D721Med (cell line): ENCODE measurements around the gene RPS21.

Experiments used
- DNase-seq: peaks from one replicate; pipeline ENCODE4 v3.0.0; 2011; ENCODE audit warnings: low spot score; ENCODE audit not compliant: insufficient read length
- FAIRE-seq: peaks from 2 replicates; lab custom pipeline; 2011; peaks lifted over from hg19 to GRCh38; lab: Jason Lieb, UNC
- TF ChIP-seq, protein P1 (sequence below): IDR thresholded peaks from 2 replicates; pipeline ENCODE4 v1.5.1; 2012; ENCODE audit warnings: mild to moderate bottlenecking, control low read depth; ENCODE audit not compliant: insufficient read depth; ENCODE audit errors: missing control alignments

RPS21 gene

DNA sequence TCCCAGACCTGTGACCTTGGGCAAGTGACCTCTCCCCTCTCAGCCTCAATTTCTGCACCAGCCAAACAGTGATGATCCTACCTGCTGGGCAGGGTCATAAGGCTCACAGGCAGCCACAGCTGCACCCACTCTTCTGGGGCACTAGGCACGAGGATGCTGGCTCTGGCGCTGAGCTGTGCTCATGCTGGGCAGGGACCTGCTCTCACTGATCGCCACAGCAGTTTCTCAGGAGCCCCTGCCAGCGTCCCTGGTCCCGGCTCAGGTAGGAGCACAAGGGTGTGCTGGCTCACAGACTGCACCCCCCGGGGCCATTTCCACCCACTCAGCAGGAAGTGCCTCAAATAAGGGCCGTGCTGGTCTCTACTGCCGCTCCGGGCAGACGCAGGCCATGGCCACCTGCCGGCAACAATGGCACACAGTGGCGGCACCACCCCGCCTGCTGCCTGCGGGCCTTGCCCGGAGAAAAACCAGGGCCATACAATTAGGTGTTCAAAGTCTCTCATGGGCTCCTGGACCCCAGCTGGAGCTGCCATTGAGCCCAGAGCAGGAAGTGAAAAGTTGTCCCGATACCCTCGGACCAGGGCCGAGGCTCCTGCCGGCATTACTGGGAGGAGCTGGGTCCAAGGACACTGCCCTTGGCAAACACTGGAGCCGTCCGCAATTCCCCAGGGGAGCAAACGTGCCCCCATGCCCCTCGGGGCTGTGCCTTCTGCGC, 24.7 kb downstream of the RPS21 start:
- DNase-seq (no peak), FAIRE-seq (no peak)
- TF ChIP-seq, protein P1, sequence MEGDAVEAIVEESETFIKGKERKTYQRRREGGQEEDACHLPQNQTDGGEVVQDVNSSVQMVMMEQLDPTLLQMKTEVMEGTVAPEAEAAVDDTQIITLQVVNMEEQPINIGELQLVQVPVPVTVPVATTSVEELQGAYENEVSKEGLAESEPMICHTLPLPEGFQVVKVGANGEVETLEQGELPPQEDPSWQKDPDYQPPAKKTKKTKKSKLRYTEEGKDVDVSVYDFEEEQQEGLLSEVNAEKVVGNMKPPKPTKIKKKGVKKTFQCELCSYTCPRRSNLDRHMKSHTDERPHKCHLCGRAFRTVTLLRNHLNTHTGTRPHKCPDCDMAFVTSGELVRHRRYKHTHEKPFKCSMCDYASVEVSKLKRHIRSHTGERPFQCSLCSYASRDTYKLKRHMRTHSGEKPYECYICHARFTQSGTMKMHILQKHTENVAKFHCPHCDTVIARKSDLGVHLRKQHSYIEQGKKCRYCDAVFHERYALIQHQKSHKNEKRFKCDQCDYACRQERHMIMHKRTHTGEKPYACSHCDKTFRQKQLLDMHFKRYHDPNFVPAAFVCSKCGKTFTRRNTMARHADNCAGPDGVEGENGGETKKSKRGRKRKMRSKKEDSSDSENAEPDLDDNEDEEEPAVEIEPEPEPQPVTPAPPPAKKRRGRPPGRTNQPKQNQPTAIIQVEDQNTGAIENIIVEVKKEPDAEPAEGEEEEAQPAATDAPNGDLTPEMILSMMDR = no peak

DNA sequence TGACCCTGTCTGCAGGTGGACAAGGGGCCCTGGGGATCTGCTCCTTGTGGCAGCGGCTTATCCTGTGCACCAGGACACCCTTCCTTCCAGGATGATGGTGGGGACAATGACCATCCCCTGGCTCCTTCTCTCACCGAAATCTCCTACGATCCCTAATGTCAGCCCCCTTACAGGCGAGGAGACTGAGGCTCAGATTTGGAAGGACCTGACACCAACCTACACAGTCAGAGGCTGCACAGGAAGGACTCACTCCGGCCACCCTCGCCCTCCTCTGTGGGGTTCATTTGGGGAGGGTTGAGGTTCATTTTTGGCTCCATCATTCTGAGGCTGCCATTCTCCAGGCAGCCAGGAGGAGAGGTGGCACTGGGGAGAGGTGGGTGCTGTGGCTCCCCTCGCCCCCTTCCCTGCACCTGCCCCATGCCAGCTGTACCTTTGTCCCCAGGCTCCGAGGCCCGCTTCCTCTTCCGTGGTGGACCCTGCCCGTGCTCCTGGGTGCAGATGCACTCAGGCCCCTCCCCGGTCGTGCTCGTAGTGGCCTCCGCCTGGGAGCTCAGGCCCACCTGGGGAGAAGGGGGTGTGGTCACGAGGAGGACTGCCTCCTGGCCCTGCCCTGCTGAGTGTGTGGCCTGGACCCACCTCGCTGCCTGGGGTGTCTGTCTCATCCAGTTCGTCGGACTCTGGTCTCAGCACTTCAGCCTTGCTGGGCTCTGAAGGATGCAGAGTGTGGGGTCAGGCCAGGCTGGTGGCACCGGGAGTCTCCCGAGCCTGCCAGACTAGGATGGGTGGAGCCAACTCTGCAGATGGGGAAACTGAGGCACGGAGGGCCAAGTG, 25.5 kb downstream of the RPS21 start:
- TF ChIP-seq, protein P1 = no peak
- DNase-seq = no peak

DNA sequence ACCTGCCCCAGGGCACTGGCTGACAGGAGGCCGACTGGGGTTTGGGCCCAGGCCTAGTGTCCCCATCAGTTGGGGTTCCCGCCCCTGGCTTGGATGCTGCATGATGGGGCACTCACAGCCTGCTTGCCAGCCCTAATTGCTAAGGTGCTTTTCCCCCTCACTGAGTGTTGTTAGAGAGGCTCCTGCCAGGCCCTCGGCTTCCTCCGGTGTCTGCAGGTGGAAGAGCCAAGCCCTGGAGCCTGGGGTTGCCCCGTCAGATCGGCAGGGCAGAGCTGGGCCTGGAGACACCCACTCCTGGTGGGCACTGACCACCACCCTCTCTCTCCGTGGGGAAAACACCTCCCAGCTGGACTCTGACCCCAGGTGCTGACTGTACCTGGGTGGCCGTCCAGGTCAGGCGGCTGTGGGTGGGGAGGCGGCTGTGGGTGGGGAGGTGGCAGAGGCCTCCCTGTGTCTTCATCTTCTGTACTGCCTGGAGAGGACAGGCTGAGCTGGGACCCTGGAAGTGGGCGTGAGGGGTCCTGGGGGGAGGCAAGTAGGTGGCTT, 26.2 kb downstream of the RPS21 start:
- DNase-seq (no peak), FAIRE-seq (no peak)
- TF ChIP-seq, protein P1 = no peak

More for the DNA sequence above, 25.5 kb downstream of the RPS21 start:
- no peak for FAIRE-seq

DNA sequence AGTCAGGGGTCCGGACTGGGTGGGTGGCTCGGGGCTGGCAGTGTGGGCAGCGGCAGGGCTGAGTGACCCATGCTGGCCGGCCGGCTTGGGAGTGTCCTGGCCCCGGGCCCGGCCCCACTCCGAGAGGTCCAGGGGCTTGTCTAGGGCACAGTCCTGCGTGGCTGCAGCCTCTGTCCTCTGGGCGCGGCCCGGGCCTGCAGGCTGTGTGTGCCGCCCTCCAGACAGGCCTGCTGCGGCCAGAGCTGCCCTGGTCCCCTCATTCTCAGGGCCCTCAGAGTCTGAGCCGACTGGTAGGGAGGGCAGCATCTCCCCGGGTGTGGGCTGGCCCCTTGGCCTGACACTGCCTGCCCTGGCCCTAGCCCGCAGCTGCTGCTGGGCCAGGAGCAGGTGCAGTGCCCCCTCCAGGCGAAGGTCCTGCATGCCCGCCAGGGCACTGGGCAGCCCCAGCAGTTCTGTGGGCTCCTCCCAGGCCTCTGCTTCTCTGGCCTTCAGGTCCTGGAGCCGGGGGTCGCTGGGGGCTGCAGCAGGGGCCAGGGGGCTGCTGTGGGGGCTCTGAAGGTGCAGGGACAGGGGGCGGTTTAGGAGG, 27.1 kb downstream of the RPS21 start:
- no peak for FAIRE-seq
- TF ChIP-seq, protein P1 = no peak
- no peak for DNase-seq

DNA sequence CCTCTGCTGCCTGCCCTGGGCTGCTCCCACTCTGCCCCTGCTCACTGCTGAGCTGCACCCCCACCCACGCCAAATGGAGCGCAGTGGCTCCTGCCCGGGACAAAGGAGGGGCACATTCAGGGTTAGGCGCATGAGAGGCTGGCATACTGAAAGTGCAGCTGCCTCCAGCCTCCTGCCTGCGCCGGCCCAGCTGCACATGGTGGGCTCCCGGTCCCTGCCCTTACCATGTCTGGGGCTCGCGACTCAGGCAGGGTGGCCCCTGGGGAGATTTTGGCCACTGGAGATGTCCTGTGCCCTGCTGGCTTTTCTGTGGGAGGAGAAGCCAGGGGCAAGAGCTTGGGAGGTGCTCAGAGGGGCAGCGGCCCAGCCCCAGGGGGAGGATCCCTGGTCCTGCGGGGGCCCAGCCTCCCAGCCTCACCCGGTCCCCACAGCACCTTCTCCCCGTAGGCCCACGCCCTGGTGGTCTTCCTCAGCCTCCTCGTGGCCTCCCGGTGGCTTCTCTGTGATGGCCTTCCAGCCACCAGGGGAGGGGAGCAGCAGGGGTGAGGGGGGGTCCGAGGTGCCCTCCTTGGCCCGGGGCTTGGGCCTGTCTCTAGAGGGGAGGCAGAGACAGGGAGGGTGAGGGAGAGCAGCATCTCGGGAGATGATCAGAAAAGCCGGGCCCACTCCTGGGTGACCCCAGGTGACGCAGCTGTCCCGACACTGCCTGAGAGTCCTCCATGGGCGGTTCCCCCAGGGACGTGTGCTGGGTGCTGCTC, 28.6 kb downstream of the RPS21 start:
- no peak for DNase-seq
- TF ChIP-seq, protein P1 = no peak
- FAIRE-seq = no peak
